Left lung (tissue), 10 donors: ENCODE measurements around the gene ITGA1. TPM values are rescaled to one million over a fixed set of nuclear protein-coding genes. Genes with fewer than 3 reads are reported as not detected.

Experiments used
- ATAC-seq: fragments of 200-7000 bp; cut with Tn5 transposase; one replicate; pipeline ENCODE4 v1.9.1; 2020; ENCODE audit warnings: moderate library complexity
- DNase-seq, 4 donors: peaks; one replicate each; pipeline ENCODE4 v3.0.0-alpha.2; 2013 to 2020
- H3K27ac ChIP-seq, 2 donors: fragments of 200-600 bp; sonication (generic) in 1 of 2; one replicate each; pipeline versions ENCODE4 v1.5.0 to v1.8.0; 2020 to 2021
- H3K27me3 ChIP-seq, 2 donors: fragments of 200-600 bp; sonication (generic) in 1 of 2; one replicate each; pipeline versions ENCODE4 v1.5.0 to v1.8.0; 2020 to 2021
- H3K36me3 ChIP-seq, 2 donors: fragments of 200-600 bp; sonication (generic) in 1 of 2; one replicate each; pipeline versions ENCODE4 v1.5.0 to v1.8.0; 2020 to 2021
- H3K4me1 ChIP-seq, 2 donors: fragments of 200-600 bp; one replicate each; pipeline ENCODE4 v1.8.0; 2021
- H3K4me3 ChIP-seq, 2 donors: fragments of 200-600 bp; sonication (generic) in 1 of 2; one replicate each; pipeline versions ENCODE4 v1.5.0 to v1.8.0; 2020 to 2021; ENCODE audit warnings: mild to moderate bottlenecking in 1 of 2
- H3K9me3 ChIP-seq, 2 donors: fragments of 200-600 bp; sonication (generic) in 1 of 2; one replicate each; pipeline versions ENCODE4 v1.5.0 to v1.8.0; 2020 to 2021
- CTCF ChIP-seq, 2 donors: fragments of 200-600 bp; sonication (generic) in 1 of 2; IDR thresholded peaks; one replicate each; pipeline versions ENCODE4 v1.5.0 to v1.8.0; 2021; ENCODE audit warnings: antibody characterized with exemption in 2 of 2
- intact Hi-C, 2 donors: fragments of 100-400 bp; cut with DNase I; formaldehyde crosslinking; loops; one replicate each; pipeline versions ENCODE4 v1.11.2 to v1.14.2; 2022
- polyA plus RNA-seq, 6 donors: library from polyadenylated mRNA; unstranded; fragments of 120-200 nt; gene quantifications; one replicate each; pipeline ENCODE4 v1.2.1, GENCODE V29; 2013; ENCODE audit not compliant: insufficient read length in 6 of 6
- total RNA-seq, 2 donors: library from RNA; stranded (reverse); fragmentation: NEBNext Ultra II Directional; extraction: Animal tissue kit (Norgen Biotek cat#: 25700); gene quantifications; one replicate each; pipeline ENCODE4 v1.2.1, GENCODE V29; 2021
- donor health status: DM: no; HTN: yes; CAD: no.
- donor health status: DM: no; HTN: no; CAD: no.

ITGA1 gene
- total and polyA plus RNA-seq, 8 donors, result 67.8 to 127 (median 88.2) TPM

GRCh38 chr5:52760695-52761366 is 26.9 kb upstream of the ITGA1 start:
- no peak for TF ChIP-seq CTCF (IDR thresholded peaks at IDR 0.05)
- Histone ChIP-seq H3K27ac (no peak overlapping the region), H3K9me3 (no peaks in the 10 kb centered on the region), H3K4me3 (no peak overlapping the region), H3K36me3 (no peaks in the 10 kb centered on the region), H3K27me3 (no peaks in the 10 kb centered on the region), H3K4me1 (peaks cover 0 to 3% of the 10 kb centered on the region in 2 donors)
- DNase-seq, result no peak
- intact Hi-C loops, result no loop called here
- no peak for ATAC-seq

GRCh38 chr5:52767217-52767743 is 20.4 kb upstream of the ITGA1 start:
- no peaks in the 10 kb centered on the region for H3K9me3 ChIP-seq
- no peak overlapping the region for H3K4me3 ChIP-seq
- H3K4me1 ChIP-seq, result no peaks in the 10 kb centered on the region
- H3K27me3 ChIP-seq, result no peaks in the 10 kb centered on the region
- intact Hi-C loops, result no loop called here
- no peak for ATAC-seq
- H3K27ac ChIP-seq, result no peak overlapping the region
- no peak for DNase-seq
- no peak for TF ChIP-seq CTCF (IDR thresholded peaks at IDR 0.05)
- no peaks in the 10 kb centered on the region for H3K36me3 ChIP-seq

GRCh38 chr5:52767766-52768480 is 19.8 kb upstream of the ITGA1 start:
- no peak for TF ChIP-seq CTCF (IDR thresholded peaks at IDR 0.05)
- intact Hi-C loops, result no loop called here

GRCh38 chr5:52769061-52769460 is 18.7 kb upstream of the ITGA1 start:
- no peak for DNase-seq
- Histone ChIP-seq H3K4me3 (no peak overlapping the region), H3K4me1 (no peaks in the 10 kb centered on the region), H3K9me3 (no peaks in the 10 kb centered on the region), H3K27ac (no peak overlapping the region), H3K27me3 (no peaks in the 10 kb centered on the region), H3K36me3 (no peaks in the 10 kb centered on the region)
- ATAC-seq, result no peak
- no peak for TF ChIP-seq CTCF (IDR thresholded peaks at IDR 0.05)
- intact Hi-C loops, result no loop called here

More at GRCh38 chr5:52767766-52768480, 19.8 kb upstream of the ITGA1 start:
- H3K36me3 ChIP-seq, result no peaks in the 10 kb centered on the region
- H3K27me3 ChIP-seq, result no peaks in the 10 kb centered on the region
- H3K27ac ChIP-seq, result no peak overlapping the region
- H3K4me3 ChIP-seq, result no peak overlapping the region
- no peaks in the 10 kb centered on the region for H3K4me1 ChIP-seq
- H3K9me3 ChIP-seq, result no peaks in the 10 kb centered on the region
- DNase-seq (no peak), ATAC-seq (no peak)

- no peaks in the 10 kb centered on the region for H3K4me1 ChIP-seq
- H3K27me3 ChIP-seq, result no peaks in the 10 kb centered on the region
- intact Hi-C loops, result no loop called here
- no peaks in the 10 kb centered on the region for H3K36me3 ChIP-seq
- no peak for TF ChIP-seq CTCF (IDR thresholded peaks at IDR 0.05)
- H3K4me3 ChIP-seq, result no peak overlapping the region
- no peak overlapping the region for H3K27ac ChIP-seq
- ATAC-seq, result no peak
- H3K9me3 ChIP-seq, result no peaks in the 10 kb centered on the region
- no peak for DNase-seq
Measured at GRCh38 chr5:52770287-52770939, 17.3 kb upstream of the ITGA1 start.
